ENCODE data around the gene USP33. TPM values are rescaled to one million over a fixed set of nuclear protein-coding genes. Genes with fewer than 3 reads are reported as not detected.

The USP33 gene
- polyA plus RNA-seq, 3 donors = 33.5 to 43.8 (median 34.9) TPM

- no peak overlapping the region for H3K4me2 ChIP-seq (replicated peaks; ENCODE audit: extremely low read depth, low read length, poor library complexity, severe bottlenecking)
- no peaks in the 10 kb centered on the region for H3K9me3 ChIP-seq (replicated peaks in 1 of 2; ENCODE audit: control insufficient read depth in 1 of 2, insufficient read depth in 1 of 2, low read length in 2 of 2)
- peaks cover 6 to 17% of the 10 kb centered on the region in 2 donors for H3K36me3 Mint-ChIP-seq
- no peak overlapping the region for H3K27ac Mint-ChIP-seq
- H3K4me1 ChIP-seq (ENCODE audit: control insufficient read depth in 1 of 2, insufficient read depth in 2 of 2, low read length in 2 of 2) = no peaks in the 10 kb centered on the region
- H3K9me3 Mint-ChIP-seq = no peaks in the 10 kb centered on the region
- peaks cover 8% of the 10 kb centered on the region for H3K4me1 Mint-ChIP-seq
- peaks cover 5 to 7% of the 10 kb centered on the region in 2 donors for H3K36me3 ChIP-seq (replicated peaks in 1 of 2; ENCODE audit: control insufficient read depth in 1 of 2, insufficient read depth in 2 of 2, low read length in 2 of 2)
- H3K27ac ChIP-seq (ENCODE audit: low read depth in 1 of 2, low read length in 2 of 2) = no peak overlapping the region
- no peak overlapping the region for H3K9ac ChIP-seq (ENCODE audit: insufficient read depth, low read length, poor library complexity, severe bottlenecking)
- intact Hi-C loops (cut with micrococcal nuclease) = no loop called here
- no peaks in the 10 kb centered on the region for H3K27me3 ChIP-seq (ENCODE audit: control insufficient read depth in 2 of 2, insufficient read depth in 2 of 2, low read length in 2 of 2)
- no peak overlapping the region for H2AFZ ChIP-seq (ENCODE audit: insufficient read depth, low read depth, low read length, poor library complexity, severe bottlenecking)
- H3K4me3 ChIP-seq (replicated peaks in 1 of 3; ENCODE audit: low read depth in 2 of 3, low read length in 3 of 3) = no peak overlapping the region
- H3K27me3 Mint-ChIP-seq (ENCODE audit: low read depth in 3 of 3) = no peaks in the 10 kb centered on the region
- H4K20me1 ChIP-seq (ENCODE audit: insufficient read depth, low read length) = peaks cover 94% of the 10 kb centered on the region
- H3K4me3 Mint-ChIP-seq = no peak overlapping the region
- H3K79me2 ChIP-seq (ENCODE audit: insufficient read depth, low read length) = peaks cover 100% of the 10 kb centered on the region
- no peak for TF ChIP-seq CTCF (IDR thresholded peaks at IDR 0.05)
- no CpG with 5 or more reads among the region's 2 CpGs for WGBS (ENCODE audit: insufficient coverage)
- DNase-seq = no peak
Measured at GRCh38 chr1:77672374-77672773, 87.3 kb downstream of the USP33 start.

DNA sequence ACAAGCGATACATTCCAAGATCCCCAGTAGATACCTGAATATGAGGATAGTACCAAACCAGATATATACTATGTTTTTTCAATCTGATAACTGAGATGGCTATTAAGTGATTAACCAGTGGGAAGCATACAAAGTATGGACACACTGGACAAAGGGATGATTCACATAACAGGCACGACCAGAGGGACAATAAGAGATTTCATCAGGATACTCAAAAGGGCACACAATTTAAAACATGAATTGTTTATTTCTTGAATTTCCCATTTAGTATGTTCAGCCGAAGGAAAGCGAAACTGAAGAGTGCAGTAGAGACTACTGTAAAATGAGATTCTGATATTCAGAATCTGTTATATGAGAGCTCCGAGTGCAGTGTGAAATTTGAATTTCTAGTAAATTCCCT, 87.8 kb downstream of the USP33 start:
- intact Hi-C loops (cut with micrococcal nuclease) = no loop called here
- no peak overlapping the region for H3K9ac ChIP-seq (ENCODE audit: insufficient read depth, low read length, poor library complexity, severe bottlenecking)
- H2AFZ ChIP-seq (ENCODE audit: insufficient read depth, low read depth, low read length, poor library complexity, severe bottlenecking) = no peak overlapping the region
- H4K20me1 ChIP-seq (ENCODE audit: insufficient read depth, low read length) = peaks cover 94% of the 10 kb centered on the region
- H3K4me3 ChIP-seq (replicated peaks in 1 of 3; ENCODE audit: low read depth in 2 of 3, low read length in 3 of 3) = no peak overlapping the region
- H3K4me3 Mint-ChIP-seq = no peak overlapping the region
- H3K9me3 ChIP-seq (replicated peaks in 1 of 2; ENCODE audit: control insufficient read depth in 1 of 2, insufficient read depth in 1 of 2, low read length in 2 of 2) = no peaks in the 10 kb centered on the region
- peaks cover 8% of the 10 kb centered on the region for H3K4me1 Mint-ChIP-seq
- no peaks in the 10 kb centered on the region for H3K27me3 Mint-ChIP-seq (ENCODE audit: low read depth in 3 of 3)
- WGBS (ENCODE audit: insufficient coverage) = 76% methylated on average over 3 of the region's 5 CpGs
- H3K4me1 ChIP-seq (ENCODE audit: control insufficient read depth in 1 of 2, insufficient read depth in 2 of 2, low read length in 2 of 2) = no peaks in the 10 kb centered on the region
- DNase-seq = no peak
- H3K36me3 Mint-ChIP-seq = peaks cover 6 to 17% of the 10 kb centered on the region in 2 donors
- no peaks in the 10 kb centered on the region for H3K9me3 Mint-ChIP-seq
- H3K36me3 ChIP-seq (replicated peaks in 1 of 2; ENCODE audit: control insufficient read depth in 1 of 2, insufficient read depth in 2 of 2, low read length in 2 of 2) = peaks cover 5% of the 10 kb centered on the region in 2 donors
- no peaks in the 10 kb centered on the region for H3K27me3 ChIP-seq (ENCODE audit: control insufficient read depth in 2 of 2, insufficient read depth in 2 of 2, low read length in 2 of 2)
- no peak overlapping the region for H3K27ac Mint-ChIP-seq
- TF ChIP-seq CTCF (IDR thresholded peaks at IDR 0.05) = no peak
- no peak overlapping the region for H3K4me2 ChIP-seq (replicated peaks; ENCODE audit: extremely low read depth, low read length, poor library complexity, severe bottlenecking)
- H3K79me2 ChIP-seq (ENCODE audit: insufficient read depth, low read length) = peaks cover 100% of the 10 kb centered on the region
- no peak overlapping the region for H3K27ac ChIP-seq (ENCODE audit: low read depth in 1 of 2, low read length in 2 of 2)

Data from CD14-positive monocyte (primary cell).